ENCODE results near the gene SIAH1. TPM values are rescaled to one million over a fixed set of nuclear protein-coding genes. Genes with fewer than 3 reads are reported as not detected.

The SIAH1 gene
- total and polyA plus RNA-seq, 2 experiments from 2014 or later, result 24.4 to 29.9 TPM

GRCh38 chr16:48361540-48362144 is 23.6 kb downstream of the SIAH1 start:
- H3K27ac ChIP-seq, result no peak overlapping the region
- peaks cover 15% of the 10 kb centered on the region for H3K4me1 ChIP-seq (ENCODE audit: insufficient read depth)
- TF ChIP-seq EZH2phosphoT487 (IDR thresholded peaks at IDR 0.05; ENCODE audit: insufficient read depth, low read depth), result no peak
- TF ChIP-seq EZH2 (IDR thresholded peaks at IDR 0.05; ENCODE audit: insufficient read depth, poor library complexity, severe bottlenecking), result no peak
- peaks cover 19% of the 10 kb centered on the region; the same call in 1 of the 2 replicates for H3K36me3 ChIP-seq (ENCODE audit: low read depth)
- no peaks in the 10 kb centered on the region for H3K9me3 ChIP-seq (ENCODE audit: low read depth)
- H3K79me2 ChIP-seq (ENCODE audit: insufficient read depth), result peaks cover 91% of the 10 kb centered on the region
- no peaks in the 10 kb centered on the region for H4K20me1 ChIP-seq (ENCODE audit: insufficient read depth)
- no peak overlapping the region for H3K4me3 ChIP-seq
- H3K4me2 ChIP-seq (ENCODE audit: unreplicated experiment), result no peak overlapping the region
- no peak for DNase-seq
- no peak overlapping the region for H3K9ac ChIP-seq
- peaks cover 54% of the 10 kb centered on the region for H3F3A ChIP-seq (ENCODE audit: insufficient read depth)
- in situ Hi-C loops (cut with MboI), result no loop called here
- no peaks in the 10 kb centered on the region for H3K9me2 ChIP-seq (ENCODE audit: insufficient read depth)
- H2AFZ ChIP-seq, result no peak overlapping the region
- H3K27me3 ChIP-seq (replicated peaks; ENCODE audit: insufficient read depth), result no peaks in the 10 kb centered on the region
- 97 to 99% methylated on average over 12 of the region's 12 CpGs for WGBS, 2 experiments (ENCODE audit: low coverage in 1 of 2, low lambda C conversion rate in 2 of 2, missing lambda C conversion rate in 2 of 2)

- H3K4me1 ChIP-seq (ENCODE audit: insufficient read depth), result peaks cover 14% of the 10 kb centered on the region; the same call in 1 of the 2 replicates
- H3F3A ChIP-seq (ENCODE audit: insufficient read depth), result peaks cover 54% of the 10 kb centered on the region
- 86 to 92% methylated on average over 3 of the region's 3 CpGs for WGBS, 2 experiments (ENCODE audit: low coverage in 1 of 2, low lambda C conversion rate in 2 of 2, missing lambda C conversion rate in 2 of 2)
- no peak overlapping the region for H3K4me2 ChIP-seq (ENCODE audit: unreplicated experiment)
- no peaks in the 10 kb centered on the region for H4K20me1 ChIP-seq (ENCODE audit: insufficient read depth)
- H3K9me3 ChIP-seq (ENCODE audit: low read depth), result no peaks in the 10 kb centered on the region
- peaks cover 19% of the 10 kb centered on the region; the same call in 1 of the 2 replicates for H3K36me3 ChIP-seq (ENCODE audit: low read depth)
- no peaks in the 10 kb centered on the region for H3K9me2 ChIP-seq (ENCODE audit: insufficient read depth)
- H3K27me3 ChIP-seq (replicated peaks; ENCODE audit: insufficient read depth), result no peaks in the 10 kb centered on the region
- in situ Hi-C loops (cut with MboI), result no loop called here
- H3K9ac ChIP-seq, result no peak overlapping the region
- peaks cover 97% of the 10 kb centered on the region for H3K79me2 ChIP-seq (ENCODE audit: insufficient read depth)
- H3K4me3 ChIP-seq, result no peak overlapping the region
- no peak for DNase-seq
- TF ChIP-seq EZH2phosphoT487 (IDR thresholded peaks at IDR 0.05; ENCODE audit: insufficient read depth, low read depth), result no peak
- no peak for TF ChIP-seq EZH2 (IDR thresholded peaks at IDR 0.05; ENCODE audit: insufficient read depth, poor library complexity, severe bottlenecking)
- no peak overlapping the region for H3K27ac ChIP-seq
- no peak overlapping the region for H2AFZ ChIP-seq
Measured at GRCh38 chr16:48361012-48361411, 24.2 kb downstream of the SIAH1 start.

- in situ Hi-C loops (cut with MboI), result loop anchor here (10.0 kb wide), 1 partner anchor 255 kb away; the partner anchor contains the start of gene N4BP1
- WGBS, 2 experiments (ENCODE audit: low coverage in 1 of 2, low lambda C conversion rate in 2 of 2, missing lambda C conversion rate in 2 of 2), result 93 to 94% methylated on average over 2 of the region's 2 CpGs
- H4K20me1 ChIP-seq (ENCODE audit: insufficient read depth), result no peaks in the 10 kb centered on the region
Measured at GRCh38 chr16:48359983-48360382, 25.2 kb downstream of the SIAH1 start.

GRCh38 chr16:48358419-48358818 is 26.8 kb downstream of the SIAH1 start:
- WGBS, 2 experiments (ENCODE audit: low coverage in 1 of 2, low lambda C conversion rate in 2 of 2, missing lambda C conversion rate in 2 of 2), result 94 to 98% methylated on average over 3 of the region's 3 CpGs
- H4K20me1 ChIP-seq (ENCODE audit: insufficient read depth), result no peaks in the 10 kb centered on the region
- H2AFZ ChIP-seq, result no peak overlapping the region
- H3K27me3 ChIP-seq (replicated peaks; ENCODE audit: insufficient read depth), result no peaks in the 10 kb centered on the region
- no peaks in the 10 kb centered on the region for H3K9me3 ChIP-seq (ENCODE audit: low read depth)
- H3F3A ChIP-seq (ENCODE audit: insufficient read depth), result peaks cover 49% of the 10 kb centered on the region
- H3K4me3 ChIP-seq, result no peak overlapping the region
- no peaks in the 10 kb centered on the region for H3K9me2 ChIP-seq (ENCODE audit: insufficient read depth)
- H3K36me3 ChIP-seq (ENCODE audit: low read depth), result peaks cover 26% of the 10 kb centered on the region
- no peak overlapping the region for H3K9ac ChIP-seq
- H3K4me1 ChIP-seq (ENCODE audit: insufficient read depth), result no peaks in the 10 kb centered on the region
- no peak for DNase-seq
- peaks cover 93% of the 10 kb centered on the region for H3K79me2 ChIP-seq (ENCODE audit: insufficient read depth)
- TF ChIP-seq EZH2phosphoT487 (IDR thresholded peaks at IDR 0.05; ENCODE audit: insufficient read depth, low read depth) (no peak), EZH2 (IDR thresholded peaks at IDR 0.05; ENCODE audit: insufficient read depth, poor library complexity, severe bottlenecking) (no peak)
- in situ Hi-C loops (cut with MboI), result loop anchor here (10.0 kb wide), 1 partner anchor 256 kb away; the partner anchor contains the start of gene N4BP1
- H3K27ac ChIP-seq, result no peak overlapping the region
- H3K4me2 ChIP-seq (ENCODE audit: unreplicated experiment), result no peak overlapping the region

More at GRCh38 chr16:48359983-48360382, 25.2 kb downstream of the SIAH1 start:
- Histone ChIP-seq H3K4me3 (no peak overlapping the region), H2AFZ (no peak overlapping the region), H3K4me2 (ENCODE audit: unreplicated experiment) (no peak overlapping the region), H3K4me1 (ENCODE audit: insufficient read depth) (peaks cover 7% of the 10 kb centered on the region; the same call in 1 of the 2 replicates), H3K79me2 (ENCODE audit: insufficient read depth) (peaks cover 100% of the 10 kb centered on the region), H3K9ac (no peak overlapping the region), H3F3A (ENCODE audit: insufficient read depth) (peaks cover 57% of the 10 kb centered on the region), H3K27me3 (replicated peaks; ENCODE audit: insufficient read depth) (no peaks in the 10 kb centered on the region), H3K27ac (no peak overlapping the region), H3K9me3 (ENCODE audit: low read depth) (no peaks in the 10 kb centered on the region), H3K36me3 (ENCODE audit: low read depth) (peaks cover 26% of the 10 kb centered on the region), H3K9me2 (ENCODE audit: insufficient read depth) (no peaks in the 10 kb centered on the region)
- no peak for TF ChIP-seq EZH2 (IDR thresholded peaks at IDR 0.05; ENCODE audit: insufficient read depth, poor library complexity, severe bottlenecking)
- TF ChIP-seq EZH2phosphoT487 (IDR thresholded peaks at IDR 0.05; ENCODE audit: insufficient read depth, low read depth), result no peak
- DNase-seq, result no peak
